ENCODE measurements around the gene ADAMTSL5. TPM values are rescaled to one million over a fixed set of nuclear protein-coding genes. Genes with fewer than 3 reads are reported as not detected.

The ADAMTSL5 gene
- total RNA-seq, 1 donor from 2014 or later, result 0.43 TPM

- Histone ChIP-seq H3K4me3 (peak overlapping the region; percentile 23 to 63), H3K27me3 (peaks cover 66% of the 10 kb centered on the region), H3K36me3 (no peaks in the 10 kb centered on the region), H3K27ac (no peak overlapping the region), H3K9me3 (no peaks in the 10 kb centered on the region), H3K4me1 (peaks cover 37 to 41% of the 10 kb centered on the region in 2 donors)
- no peak for TF ChIP-seq CTCF (IDR thresholded peaks at IDR 0.05)
- intact Hi-C loops (cut with DNase I), result no loop called here
- DNase-seq (ENCODE audit: low spot score in 2 of 2), result no peak
These were observed 44.0 kb downstream of the ADAMTSL5 start for GRCh38 chr19:1468821-1469254.

DNA sequence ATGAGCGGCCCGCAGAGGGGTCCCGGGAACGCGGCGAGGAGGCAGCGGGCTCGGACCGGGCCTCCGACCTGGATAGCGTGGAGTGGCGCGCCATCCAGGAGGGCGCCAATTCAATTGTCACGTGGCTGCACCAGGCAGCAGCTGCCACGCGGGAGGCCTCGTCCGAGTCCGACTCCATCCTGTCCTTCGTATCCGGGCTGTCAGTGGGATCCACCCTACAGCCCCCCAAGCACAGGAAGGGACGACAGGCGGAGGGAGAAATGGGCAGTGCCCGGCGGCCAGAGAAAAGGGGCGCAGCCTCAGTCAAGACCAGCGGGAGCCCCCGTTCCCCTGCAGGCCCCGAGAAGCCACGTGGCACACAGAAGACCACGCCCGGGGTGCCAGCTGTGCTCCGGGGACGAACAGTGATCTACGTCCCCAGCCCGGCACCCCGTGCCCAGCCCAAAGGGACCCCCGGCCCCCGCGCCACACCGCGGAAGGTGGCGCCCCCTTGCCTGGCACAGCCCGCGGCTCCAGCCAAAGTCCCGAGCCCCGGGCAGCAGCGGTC is 44.5 kb downstream of the ADAMTSL5 start:
- H3K4me3 ChIP-seq, result peak overlapping the region; percentile 23 to 63

DNA sequence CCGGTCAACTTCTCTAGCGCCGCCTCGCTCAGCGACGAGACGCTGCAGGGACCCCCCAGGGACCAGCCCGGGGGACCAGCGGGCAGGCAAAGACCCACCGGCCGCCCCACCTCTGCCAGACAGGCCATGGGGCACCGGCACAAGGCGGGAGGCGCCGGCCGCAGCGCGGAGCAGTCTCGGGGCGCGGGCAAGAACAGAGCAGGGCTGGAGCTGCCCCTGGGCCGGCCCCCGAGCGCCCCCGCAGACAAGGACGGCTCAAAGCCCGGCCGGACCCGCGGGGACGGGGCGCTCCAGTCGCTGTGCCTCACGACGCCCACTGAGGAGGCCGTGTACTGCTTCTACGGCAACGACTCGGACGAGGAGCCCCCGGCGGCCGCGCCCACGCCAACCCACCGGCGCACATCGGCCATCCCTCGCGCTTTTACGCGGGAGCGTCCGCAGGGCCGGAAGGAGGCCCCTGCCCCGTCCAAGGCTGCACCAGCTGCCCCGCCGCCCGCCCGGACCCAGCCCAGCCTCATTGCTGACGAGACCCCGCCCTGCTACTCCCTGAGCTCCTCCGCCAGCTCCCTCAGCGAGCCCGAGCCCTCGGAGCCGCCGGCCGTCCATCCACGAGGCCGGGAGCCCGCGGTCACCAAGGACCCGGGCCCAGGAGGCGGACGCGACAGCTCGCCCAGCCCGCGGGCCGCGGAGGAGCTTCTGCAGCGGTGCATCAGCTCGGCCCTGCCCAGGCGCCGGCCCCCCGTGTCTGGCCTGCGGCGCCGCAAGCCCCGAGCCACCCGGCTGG is 45.1 kb downstream of the ADAMTSL5 start:
- H3K4me1 ChIP-seq, result peaks cover 37 to 41% of the 10 kb centered on the region in 2 donors
- intact Hi-C loops (cut with DNase I), result no loop called here
- no peak for DNase-seq (ENCODE audit: low spot score in 2 of 2)

More for the DNA sequence above, 44.5 kb downstream of the ADAMTSL5 start:
- no peak for DNase-seq (ENCODE audit: low spot score in 2 of 2)
- no peak overlapping the region for H3K27ac ChIP-seq
- H3K36me3 ChIP-seq, result no peaks in the 10 kb centered on the region
- H3K4me1 ChIP-seq, result peaks cover 37 to 41% of the 10 kb centered on the region in 2 donors
- TF ChIP-seq CTCF (IDR thresholded peaks at IDR 0.05), result no peak
- no peaks in the 10 kb centered on the region for H3K9me3 ChIP-seq
- H3K27me3 ChIP-seq, result peaks cover 66% of the 10 kb centered on the region
- intact Hi-C loops (cut with DNase I), result no loop called here

DNA sequence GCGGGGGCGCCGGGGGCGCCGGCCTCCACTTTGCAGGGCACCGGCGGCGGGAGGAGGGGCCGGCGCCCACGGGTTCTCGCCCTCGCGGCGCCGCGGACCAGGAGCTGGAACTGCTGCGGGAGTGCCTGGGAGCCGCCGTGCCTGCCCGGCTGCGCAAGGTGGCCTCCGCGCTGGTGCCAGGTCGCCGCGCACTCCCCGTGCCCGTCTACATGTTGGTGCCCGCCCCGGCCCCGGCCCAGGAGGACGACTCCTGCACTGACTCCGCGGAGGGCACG is 45.7 kb downstream of the ADAMTSL5 start:
- TF ChIP-seq CTCF (IDR thresholded peaks at IDR 0.05), result no peak
- Histone ChIP-seq H3K36me3 (no peaks in the 10 kb centered on the region), H3K4me3 (no peak overlapping the region), H3K9me3 (no peaks in the 10 kb centered on the region), H3K4me1 (peaks cover 37 to 41% of the 10 kb centered on the region in 2 donors), H3K27ac (no peak overlapping the region), H3K27me3 (peaks cover 54% of the 10 kb centered on the region)
- intact Hi-C loops (cut with DNase I), result no loop called here
- no peak for DNase-seq (ENCODE audit: low spot score in 2 of 2)

More for the DNA sequence above, 45.1 kb downstream of the ADAMTSL5 start:
- Histone ChIP-seq H3K36me3 (no peaks in the 10 kb centered on the region), H3K27ac (no peak overlapping the region), H3K9me3 (no peaks in the 10 kb centered on the region), H3K27me3 (peaks cover 59% of the 10 kb centered on the region), H3K4me3 (peak overlapping the region; percentile 23 to 63)
- no peak for TF ChIP-seq CTCF (IDR thresholded peaks at IDR 0.05)

GRCh38 chr19:1466461-1467214 is 46.2 kb downstream of the ADAMTSL5 start:
- TF ChIP-seq CTCF (IDR thresholded peaks at IDR 0.05), result no peak
- H3K27ac ChIP-seq, result no peak overlapping the region
- H3K4me3 ChIP-seq, result no peak overlapping the region
- DNase-seq (ENCODE audit: low spot score in 2 of 2), result no peak
- peaks cover 49% of the 10 kb centered on the region for H3K27me3 ChIP-seq
- H3K4me1 ChIP-seq, result peaks cover 36 to 37% of the 10 kb centered on the region in 2 donors
- intact Hi-C loops (cut with DNase I), result no loop called here
- no peaks in the 10 kb centered on the region for H3K36me3 ChIP-seq
- H3K9me3 ChIP-seq, result no peaks in the 10 kb centered on the region

All from ascending aorta (tissue), 2 donors.